A673 (cell line): ENCODE results near the gene CCDC201. TPM values are rescaled to one million over a fixed set of nuclear protein-coding genes. Genes with fewer than 3 reads are reported as not detected.

ENCODE experiments used
- BruUV-seq: library from RNA; stranded (reverse); fragments of 400-500 nt; replicated peaks from 2 replicates; lab custom pipeline; 2021; lab: Mats Ljungman, UMichigan
- CTCF ChIA-PET: fragments of 300-600 bp; sonication (Branson Sonifier 250); formaldehyde crosslinking; loops from one replicate; lab custom pipeline; 2022; ENCODE audit warnings: antibody characterized with exemption; lab: Charles Lee
- POLR2A ChIA-PET: fragments of 300-600 bp; sonication (Branson Sonifier 250); formaldehyde crosslinking; loops from one replicate; lab custom pipeline; 2022; ENCODE audit warnings: antibody characterized with exemption; ENCODE audit not compliant: low non-redundant PET; lab: Charles Lee
- DNase-seq: peaks from one replicate; pipeline ENCODE4 v3.0.0-alpha.2; 2015; ENCODE audit warnings: low spot score
- H3K27ac ChIP-seq: fragments of 200-600 bp; sonication (generic); 2 replicates; pipeline ENCODE4 v1.5.1; 2016; ENCODE audit warnings: mixed run types, low read depth, mild to moderate bottlenecking, mixed read lengths, antibody characterized with exemption, low read length; ENCODE audit not compliant: poor library complexity, severe bottlenecking
- H3K27me3 ChIP-seq: fragments of 200-600 bp; sonication (generic); replicated peaks from 2 replicates; pipeline ENCODE4 v1.6.1; 2017; ENCODE audit warnings: mixed run types, low read depth, mild to moderate bottlenecking, mixed read lengths, antibody characterized with exemption, low read length; ENCODE audit not compliant: insufficient read depth, poor library complexity
- H3K36me3 ChIP-seq: fragments of 200-600 bp; sonication (generic); 2 replicates; pipeline ENCODE4 v1.6.1; 2016; ENCODE audit warnings: mixed run types, mild to moderate bottlenecking, mixed read lengths, antibody characterized with exemption, low read length; ENCODE audit not compliant: insufficient read depth, poor library complexity, severe bottlenecking
- H3K4me1 ChIP-seq: fragments of 200-600 bp; sonication (generic); 2 replicates; pipeline ENCODE4 v1.6.1; 2017; ENCODE audit warnings: mixed run types, mild to moderate bottlenecking, mixed read lengths, antibody characterized with exemption, low read length; ENCODE audit not compliant: insufficient read depth, poor library complexity, severe bottlenecking
- H3K4me3 ChIP-seq: fragments of 200-600 bp; sonication (generic); 2 replicates; pipeline ENCODE4 v1.5.1; 2016; ENCODE audit warnings: low read depth, mixed run types, mild to moderate bottlenecking, mixed read lengths, low read length; ENCODE audit not compliant: poor library complexity, severe bottlenecking
- H3K9me3 ChIP-seq: fragments of 200-600 bp; sonication (generic); 2 replicates; pipeline ENCODE4 v1.6.1; 2016; ENCODE audit warnings: mixed run types, low read depth, mild to moderate bottlenecking, mixed read lengths, antibody characterized with exemption, low read length; ENCODE audit not compliant: poor library complexity, severe bottlenecking
- CTCF ChIP-seq: fragments of 300-800, 200-600 bp; sonication (generic); conservative IDR thresholded peaks from 2 replicates; pipeline ENCODE4 v1.5.1; 2017; ENCODE audit warnings: low read depth, mild to moderate bottlenecking, antibody characterized with exemption, low read length, moderate library complexity, mixed read lengths
- EZH2 ChIP-seq: fragments of 200-600 bp; sonication (generic); IDR thresholded peaks from 2 replicates; pipeline ENCODE4 v1.6.1; 2017; ENCODE audit warnings: borderline replicate concordance, low read depth, mild to moderate bottlenecking, mixed read lengths, antibody characterized with exemption, low read length; ENCODE audit not compliant: poor library complexity, severe bottlenecking
- intact Hi-C: fragments of 100-400 bp; cut with micrococcal nuclease; formaldehyde crosslinking; loops from one replicate; pipeline ENCODE4 v1.10.0; 2022; ENCODE audit not compliant: unreplicated experiment
- total RNA-seq: library from RNA; stranded (reverse); gene quantifications from 2 replicates; pipeline ENCODE4 v1.2.3, GENCODE V29; 2021

Gene CCDC201
- total RNA-seq, 1 experiment from 2014 or later = not detected

GRCh38 chr7:45911311-45911710 lies 38.4 kb upstream of the CCDC201 start:
- ChIA-PET CTCF (no interaction called here), POLR2A (no interaction called here)
- Histone ChIP-seq H3K27ac (no peak overlapping the region), H3K36me3 (no peaks in the 10 kb centered on the region), H3K4me3 (no peak overlapping the region), H3K9me3 (no peaks in the 10 kb centered on the region), H3K27me3 (peaks cover 15% of the 10 kb centered on the region), H3K4me1 (no peaks in the 10 kb centered on the region)
- intact Hi-C loops = loop anchor here (10.0 kb wide), 1 partner anchor 1913 kb away; no protein-coding TSS in a partner anchor
- no peak for TF ChIP-seq CTCF
- TF ChIP-seq EZH2 = no peak
- DNase-seq = no peak
- BruUV-seq = no TSS peak

GRCh38 chr7:45910855-45911254 lies 38.0 kb upstream of the CCDC201 start:
- no peak for DNase-seq
- Histone ChIP-seq H3K27me3 (peaks cover 10% of the 10 kb centered on the region), H3K4me3 (no peak overlapping the region), H3K9me3 (no peaks in the 10 kb centered on the region), H3K36me3 (no peaks in the 10 kb centered on the region), H3K27ac (no peak overlapping the region), H3K4me1 (no peaks in the 10 kb centered on the region)
- ChIA-PET POLR2A (no interaction called here), CTCF (no interaction called here)
- intact Hi-C loops = loop anchor here (10.0 kb wide), 1 partner anchor 1914 kb away; no protein-coding TSS in a partner anchor
- BruUV-seq = no TSS peak
- TF ChIP-seq EZH2 (no peak), CTCF (no peak)

- no peaks in the 10 kb centered on the region for H3K36me3 ChIP-seq
- intact Hi-C loops = no loop called here
- peaks cover 6% of the 10 kb centered on the region for H3K27me3 ChIP-seq
- POLR2A ChIA-PET = no interaction called here
- no peak overlapping the region for H3K27ac ChIP-seq
- H3K4me1 ChIP-seq = no peaks in the 10 kb centered on the region
- TF ChIP-seq CTCF = no peak
- no peak for TF ChIP-seq EZH2
- no peak overlapping the region for H3K4me3 ChIP-seq
- CTCF ChIA-PET = no interaction called here
- no peak for DNase-seq
- no peaks in the 10 kb centered on the region for H3K9me3 ChIP-seq
- BruUV-seq = no TSS peak
Observed at GRCh38 chr7:45909561-45909960, 36.7 kb upstream of the CCDC201 start.
